Keratinocyte (primary cell): ENCODE data around the gene VANGL1.

Experiments used
- EZH2 ChIP-seq: IDR thresholded peaks from one replicate; pipeline ENCODE4 v1.6.1; 2012; ENCODE audit warnings: inconsistent platforms, mild to moderate bottlenecking, low read length, moderate library complexity
- TF ChIP-seq, protein P1 (sequence below), 3 experiments: IDR thresholded peaks in 1 of 3; conservative IDR thresholded peaks in 1 of 3; optimal IDR thresholded peaks in 1 of 3; 2 replicates in 2 of 3; 3 replicates in 1 of 3; pipeline versions ENCODE3 to v1.5.1; 2011; ENCODE audit warnings: low read length in 3 of 3, mild to moderate bottlenecking in 3 of 3, moderate library complexity in 2 of 3, control low read depth in 1 of 3, inconsistent platforms in 1 of 3; ENCODE audit not compliant: insufficient read depth in 2 of 3; ENCODE audit errors: extremely low read depth in 1 of 3

DNA sequence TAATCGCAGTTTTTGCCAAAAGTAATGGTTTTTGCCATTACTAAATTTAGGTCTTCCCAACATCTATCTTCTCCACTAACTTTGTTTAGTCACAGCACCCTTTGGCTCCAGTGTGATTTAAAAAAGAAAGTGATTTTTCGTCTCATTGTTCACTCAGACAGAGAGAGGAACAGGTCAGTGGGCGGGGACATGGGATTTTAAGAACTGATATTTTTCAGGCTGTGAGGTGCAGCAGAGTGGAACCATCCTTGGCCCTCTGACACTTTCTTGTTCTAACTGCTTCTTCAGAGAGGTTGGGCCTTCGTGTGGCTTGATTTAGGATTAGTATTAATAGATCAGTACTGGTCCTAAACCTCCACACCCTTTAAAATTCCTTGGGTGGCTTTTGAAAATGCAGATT lies 88.0 kb downstream of the VANGL1 start:
- TF ChIP-seq, protein P1, sequence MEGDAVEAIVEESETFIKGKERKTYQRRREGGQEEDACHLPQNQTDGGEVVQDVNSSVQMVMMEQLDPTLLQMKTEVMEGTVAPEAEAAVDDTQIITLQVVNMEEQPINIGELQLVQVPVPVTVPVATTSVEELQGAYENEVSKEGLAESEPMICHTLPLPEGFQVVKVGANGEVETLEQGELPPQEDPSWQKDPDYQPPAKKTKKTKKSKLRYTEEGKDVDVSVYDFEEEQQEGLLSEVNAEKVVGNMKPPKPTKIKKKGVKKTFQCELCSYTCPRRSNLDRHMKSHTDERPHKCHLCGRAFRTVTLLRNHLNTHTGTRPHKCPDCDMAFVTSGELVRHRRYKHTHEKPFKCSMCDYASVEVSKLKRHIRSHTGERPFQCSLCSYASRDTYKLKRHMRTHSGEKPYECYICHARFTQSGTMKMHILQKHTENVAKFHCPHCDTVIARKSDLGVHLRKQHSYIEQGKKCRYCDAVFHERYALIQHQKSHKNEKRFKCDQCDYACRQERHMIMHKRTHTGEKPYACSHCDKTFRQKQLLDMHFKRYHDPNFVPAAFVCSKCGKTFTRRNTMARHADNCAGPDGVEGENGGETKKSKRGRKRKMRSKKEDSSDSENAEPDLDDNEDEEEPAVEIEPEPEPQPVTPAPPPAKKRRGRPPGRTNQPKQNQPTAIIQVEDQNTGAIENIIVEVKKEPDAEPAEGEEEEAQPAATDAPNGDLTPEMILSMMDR (optimal IDR thresholded peaks at IDR 0.05 in 1 of 3, IDR thresholded peaks at IDR 0.05 in 1 of 3, conservative IDR thresholded peaks at IDR 0.05 in 1 of 3; ENCODE audit: extremely low read depth in 1 of 3, insufficient read depth in 2 of 3, low read length in 3 of 3): no peak
- no peak for TF ChIP-seq EZH2
